ENCODE results near the gene TRAM2. TPM values are rescaled to one million over a fixed set of nuclear protein-coding genes. Genes with fewer than 3 reads are reported as not detected.

TRAM2 gene
- total RNA-seq, 1 donor from 2014 or later, result 56.3 TPM

DNA sequence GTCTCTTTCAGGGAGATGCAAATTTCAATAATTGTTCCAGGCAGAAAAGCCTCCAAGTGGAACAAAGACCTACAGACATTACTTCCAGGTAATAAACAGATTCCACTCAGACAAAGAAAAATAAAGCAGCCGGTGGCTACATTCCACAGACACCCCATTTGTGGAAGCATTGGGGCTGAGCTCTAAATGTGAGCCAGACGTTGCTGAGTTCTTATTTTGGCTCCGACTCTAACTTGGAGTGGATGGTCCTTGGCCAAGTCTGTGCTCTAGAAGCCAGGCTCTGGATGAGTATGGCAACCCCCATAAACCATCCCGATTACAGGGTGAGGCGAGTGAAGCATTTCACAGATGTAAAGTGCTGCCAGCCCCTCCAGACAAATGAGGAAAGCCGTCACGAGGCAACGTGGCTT, 6.6 kb downstream of the TRAM2 start:
- DNase-seq (ENCODE audit: low spot score), result no peak

- DNase-seq (ENCODE audit: low spot score), result no peak
Observed at GRCh38 chr6:52568320-52568719, 8.5 kb downstream of the TRAM2 start.

- no peak for DNase-seq (ENCODE audit: low spot score)
Observed at GRCh38 chr6:52566853-52567279, 10.0 kb downstream of the TRAM2 start.

DNA sequence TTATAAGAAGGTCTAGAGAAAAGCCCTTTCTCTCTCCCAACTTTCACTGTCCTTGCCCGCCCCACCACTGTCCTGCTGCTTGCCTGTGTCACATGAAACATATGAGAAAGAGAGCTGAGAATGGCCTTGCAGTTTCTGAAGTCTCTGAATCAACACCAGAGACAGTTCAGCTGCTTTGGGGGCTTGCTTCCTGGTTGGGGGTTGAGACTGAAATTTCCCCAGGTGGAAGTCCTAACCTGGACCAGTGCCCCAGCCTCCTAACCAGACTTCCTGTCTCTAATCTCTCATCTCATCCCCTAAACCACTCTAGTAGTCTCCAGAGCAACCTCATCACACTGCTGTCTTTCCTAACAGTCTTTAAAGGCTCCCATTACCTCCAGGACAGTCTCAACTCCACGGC, 10.7 kb downstream of the TRAM2 start:
- no peak for DNase-seq (ENCODE audit: low spot score)

DNA sequence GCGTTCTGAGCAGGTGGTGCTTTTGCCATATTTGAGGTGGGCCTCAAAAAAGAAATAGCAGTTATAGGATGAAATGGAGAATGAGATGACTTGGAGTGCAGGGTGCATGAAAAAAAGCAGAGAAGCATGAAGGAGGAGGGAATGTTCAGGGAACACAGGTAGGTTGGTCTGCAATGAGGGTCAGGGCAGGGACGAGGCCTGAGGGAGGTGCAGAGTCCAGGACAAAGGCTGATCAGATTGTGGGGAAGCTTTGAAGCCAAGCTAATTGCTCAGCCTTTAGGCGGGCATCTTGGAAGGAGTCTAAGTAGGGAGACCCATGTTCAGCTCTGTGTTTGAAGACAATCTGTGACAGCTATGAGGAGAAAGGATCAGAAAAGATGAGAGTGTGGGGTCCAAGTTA, 12.0 kb downstream of the TRAM2 start:
- no peak for DNase-seq (ENCODE audit: low spot score)

- DNase-seq (ENCODE audit: low spot score), result no peak
Observed at GRCh38 chr6:52562911-52563310, 13.9 kb downstream of the TRAM2 start.

DNA sequence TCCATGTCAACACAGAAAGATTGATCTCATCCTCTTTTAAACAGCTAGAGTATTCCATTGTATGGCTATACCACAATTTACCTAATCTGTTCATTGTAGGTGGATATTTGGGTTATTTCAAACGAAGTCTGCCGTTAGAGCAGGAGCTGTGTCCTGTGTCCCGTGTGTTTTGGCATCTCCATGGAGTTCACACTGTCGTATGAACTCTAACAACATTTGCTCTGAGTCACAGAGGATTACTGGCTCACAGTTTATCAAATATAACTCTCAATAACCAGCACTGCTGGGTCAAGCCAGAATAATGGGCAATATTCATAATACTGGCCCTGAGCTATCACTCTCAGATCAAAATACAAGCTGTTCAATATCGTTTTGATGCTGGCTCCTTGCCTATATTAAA, 16.4 kb downstream of the TRAM2 start:
- DNase-seq (ENCODE audit: low spot score), result no peak

GRCh38 chr6:52558266-52559000, 18.4 kb downstream of the TRAM2 start:
- DNase-seq (ENCODE audit: low spot score), result no peak

GRCh38 chr6:52557389-52558265, 19.2 kb downstream of the TRAM2 start:
- no peak for DNase-seq (ENCODE audit: low spot score)

- no peak for DNase-seq (ENCODE audit: low spot score)
Observed at GRCh38 chr6:52555518-52556233, 21.2 kb downstream of the TRAM2 start.

- DNase-seq (ENCODE audit: low spot score), result no peak
Observed at GRCh38 chr6:52554684-52555280, 22.1 kb downstream of the TRAM2 start.

- DNase-seq (ENCODE audit: low spot score), result no peak
Observed at GRCh38 chr6:52553719-52554118, 23.1 kb downstream of the TRAM2 start.

GRCh38 chr6:52553158-52553557, 23.7 kb downstream of the TRAM2 start:
- DNase-seq (ENCODE audit: low spot score), result no peak

DNA sequence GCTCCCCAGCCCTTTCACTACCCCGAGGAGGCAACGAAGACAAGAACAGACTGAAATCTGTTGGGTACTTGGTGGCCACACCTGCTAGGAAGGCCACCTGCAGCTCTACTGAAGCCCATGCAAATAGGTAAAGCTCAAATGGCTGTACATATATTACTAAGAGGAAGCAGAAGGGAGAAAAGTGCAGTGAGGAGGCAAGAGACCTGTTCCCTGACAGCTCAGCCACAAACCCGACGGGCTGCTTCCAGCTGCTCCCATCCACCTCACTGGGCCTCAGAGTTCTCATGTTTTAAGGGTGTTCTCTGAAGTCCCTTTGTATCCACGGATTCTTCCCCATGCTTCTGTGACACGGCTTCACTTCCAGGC, 24.6 kb downstream of the TRAM2 start:
- no peak for DNase-seq (ENCODE audit: low spot score)

DNA sequence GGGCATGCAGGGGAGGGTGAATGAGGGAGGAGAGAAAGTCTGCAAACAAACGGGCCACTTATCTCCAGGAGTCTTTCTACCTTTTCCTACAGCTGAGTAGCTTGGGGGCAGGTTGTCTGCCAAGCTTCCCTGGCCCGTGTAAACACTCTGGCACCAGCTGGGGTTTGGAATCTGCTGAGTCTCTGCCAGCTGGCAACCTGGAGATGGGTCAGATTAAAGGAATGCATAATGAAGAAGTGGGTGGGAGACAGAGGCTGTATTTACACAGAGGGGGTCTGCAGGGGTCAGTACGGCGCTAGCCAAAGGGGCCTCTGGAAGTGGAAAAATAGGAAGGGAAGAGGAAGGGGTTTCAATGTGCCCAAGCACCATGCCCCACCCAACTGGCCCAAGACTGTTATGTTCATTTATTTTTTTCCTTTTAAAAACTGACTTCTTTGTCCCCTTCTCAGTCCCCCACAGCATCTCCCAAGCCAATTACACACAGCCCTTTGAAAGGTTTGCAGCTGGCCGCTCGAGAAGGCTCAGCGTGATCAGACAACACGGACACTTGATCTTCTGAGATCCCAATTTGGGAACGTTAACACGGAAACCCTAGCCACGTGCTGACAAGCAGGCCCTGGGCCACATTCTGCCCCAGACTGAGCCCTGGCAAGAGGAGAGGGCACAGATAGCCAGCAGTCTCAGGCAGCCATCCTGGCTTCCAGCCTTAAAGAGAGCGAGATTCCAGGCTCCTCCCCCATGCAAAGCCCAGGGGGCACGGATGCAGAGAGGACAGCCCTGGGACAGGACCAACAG, 25.2 kb downstream of the TRAM2 start:
- no peak for DNase-seq (ENCODE audit: low spot score)

DNA sequence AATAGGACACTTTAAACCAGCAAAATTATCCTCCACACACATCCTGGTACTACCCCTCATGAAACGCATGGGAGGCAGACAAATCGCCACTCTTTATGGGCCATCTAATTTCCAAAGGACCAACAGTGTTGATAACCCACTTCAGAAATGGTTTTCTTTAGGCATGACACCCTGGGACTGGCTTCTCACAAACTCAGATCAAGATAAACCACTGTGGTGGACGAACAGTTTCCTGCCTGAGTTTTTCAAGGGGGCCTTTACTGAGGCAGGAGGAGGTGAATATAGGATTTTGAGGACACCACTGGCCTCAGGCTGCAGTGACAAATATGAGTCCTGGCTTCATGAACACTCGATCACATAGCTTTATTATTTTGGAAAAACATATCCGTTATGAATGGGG, 26.0 kb downstream of the TRAM2 start:
- peak; percentile 33 for DNase-seq (ENCODE audit: low spot score)

- DNase-seq (ENCODE audit: low spot score), result peak; percentile 22
Observed at GRCh38 chr6:52550014-52550575, 26.8 kb downstream of the TRAM2 start.

GRCh38 chr6:52549428-52549827, 27.4 kb downstream of the TRAM2 start:
- no peak for DNase-seq (ENCODE audit: low spot score)

GRCh38 chr6:52548999-52549398, 27.9 kb downstream of the TRAM2 start:
- DNase-seq (ENCODE audit: low spot score), result no peak

- no peak for DNase-seq (ENCODE audit: low spot score)
Observed at GRCh38 chr6:52548353-52548713, 28.5 kb downstream of the TRAM2 start.

Data from mesenteric fat pad (tissue), 1 donor.